Stimulated activated CD4-positive, alpha-beta T cell treated with anti-CD3 and anti-CD28 coated beads, Interleukin-2, amount 100 ng/mL, for 4 hours (primary cell): ENCODE measurements around the gene HMOX1.
"Not testable (repeated sequence)": the region's sequence is repeated elsewhere in the genome, so short reads cannot be mapped to it uniquely, and the experiment has no call there.

Experiments used
- DNase-seq: peaks from one replicate; pipeline ENCODE4 v3.0.0-alpha.2; 2020; ENCODE audit warnings: low read depth

The HMOX1 gene

DNA sequence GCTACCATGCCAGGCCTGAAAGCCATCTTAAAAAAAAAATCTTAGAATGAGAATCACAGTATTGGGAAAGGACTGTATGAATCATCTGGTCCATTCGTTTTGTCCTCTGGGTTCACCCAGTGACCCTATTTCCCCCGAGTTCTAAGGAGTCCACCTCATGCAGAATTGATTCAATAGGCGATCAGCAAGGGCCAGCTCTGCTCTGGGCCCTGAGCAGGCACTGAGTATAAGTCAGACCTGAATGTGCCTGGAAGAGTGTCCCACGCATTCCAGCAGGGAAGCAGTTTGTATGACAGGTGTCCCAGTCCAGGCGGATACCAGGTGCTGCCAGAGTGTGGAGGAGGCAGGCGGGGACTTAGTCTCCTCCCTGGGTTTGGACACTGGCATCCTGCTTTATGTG lies 883 bp upstream of the HMOX1 start:
- DNase-seq = no peak

DNA sequence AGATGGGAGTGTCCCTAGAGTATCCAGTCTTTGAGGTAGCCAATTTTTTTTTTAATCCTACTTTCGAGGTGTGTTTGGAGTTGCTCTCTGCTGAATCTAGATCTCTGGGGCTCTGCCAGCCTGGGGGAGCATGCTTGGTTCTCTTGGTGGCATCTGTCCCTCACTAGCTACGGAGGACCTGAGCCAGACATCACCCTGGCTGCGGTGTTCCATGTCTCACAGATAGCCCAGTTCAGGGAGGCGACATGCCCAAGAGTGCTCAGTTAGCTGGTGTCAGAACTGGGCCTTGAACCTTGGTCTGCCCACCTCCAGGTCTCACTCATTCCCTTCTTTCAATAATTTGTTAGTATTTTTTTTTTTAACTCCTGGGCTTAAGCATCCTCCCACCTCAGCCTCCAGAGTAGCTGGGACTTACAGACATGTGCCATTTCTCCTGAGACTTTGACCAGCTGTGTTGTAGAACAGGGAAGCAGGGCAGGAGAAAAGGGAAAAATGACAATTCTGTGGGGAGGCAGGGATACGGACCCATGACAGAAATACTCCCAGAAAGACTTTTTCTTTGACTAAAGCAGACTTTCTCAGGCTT lies 621 bp downstream of the HMOX1 start:
- DNase-seq = no peak

DNA sequence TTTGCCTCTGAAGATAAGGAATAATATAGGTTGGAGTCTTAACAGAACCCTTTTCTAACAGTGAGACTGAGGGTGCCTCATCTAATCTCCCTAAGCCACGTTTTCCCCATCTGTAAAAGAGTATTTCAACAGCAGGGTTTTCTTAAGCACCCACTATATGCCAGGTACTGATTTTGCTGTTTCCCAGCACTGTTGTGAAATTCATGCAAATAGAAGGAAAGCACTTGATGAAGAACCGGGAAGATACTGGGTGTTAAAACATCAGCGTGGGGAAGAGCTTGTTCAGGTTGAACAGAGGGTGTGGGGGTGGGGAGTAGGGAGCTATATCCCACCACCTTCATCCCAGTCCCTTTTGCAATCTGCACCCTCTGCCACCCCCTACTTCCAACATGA lies 2.8 kb downstream of the HMOX1 start:
- no peak for DNase-seq

DNA sequence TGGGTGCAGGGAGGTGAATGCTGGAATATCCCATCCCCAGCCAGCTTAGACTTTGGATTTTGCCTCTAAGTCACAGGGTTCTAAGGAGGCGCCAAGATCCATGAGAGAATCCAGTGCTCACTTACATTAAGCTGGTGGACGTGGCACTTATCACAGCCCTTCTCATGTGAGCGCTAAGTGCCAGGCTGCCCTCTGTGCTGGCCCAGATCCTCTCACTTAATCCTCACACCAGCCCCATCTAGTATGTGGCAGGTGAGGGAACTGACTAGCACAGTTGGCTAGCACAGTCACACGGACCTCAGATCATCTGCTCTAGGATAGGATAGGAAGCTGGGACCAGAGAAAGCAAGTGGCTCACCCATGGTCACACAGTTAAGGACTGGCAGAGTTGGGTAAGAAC lies 3.6 kb downstream of the HMOX1 start:
- no peak for DNase-seq

- DNase-seq = no peak
These were observed 4.2 kb downstream of the HMOX1 start for GRCh38 chr22:35384975-35385588.

- no peak for DNase-seq
These were observed 5.9 kb downstream of the HMOX1 start for GRCh38 chr22:35386670-35387288.

GRCh38 chr22:35390933-35391332 lies 10.0 kb downstream of the HMOX1 start:
- no peak for DNase-seq

DNA sequence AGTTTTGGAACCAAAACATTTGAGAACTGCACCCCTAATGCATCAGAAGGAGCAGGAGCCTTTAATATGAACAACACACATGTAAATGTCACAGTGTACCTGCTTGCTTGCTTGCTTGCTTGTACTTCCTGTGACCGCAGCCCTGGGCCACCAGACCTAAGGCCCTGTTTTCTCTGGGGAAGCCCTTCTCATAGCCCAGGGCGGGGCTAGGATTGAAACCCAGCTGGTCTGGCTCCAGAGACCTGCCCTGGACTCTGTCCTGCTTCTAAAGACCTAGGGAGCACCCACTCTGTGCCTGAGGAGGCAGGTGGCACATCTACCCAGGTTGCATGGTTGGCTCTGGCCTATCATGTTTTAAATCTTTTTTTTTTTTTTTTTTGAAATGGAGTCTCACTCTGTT lies 11.5 kb downstream of the HMOX1 start:
- no peak for DNase-seq

DNA sequence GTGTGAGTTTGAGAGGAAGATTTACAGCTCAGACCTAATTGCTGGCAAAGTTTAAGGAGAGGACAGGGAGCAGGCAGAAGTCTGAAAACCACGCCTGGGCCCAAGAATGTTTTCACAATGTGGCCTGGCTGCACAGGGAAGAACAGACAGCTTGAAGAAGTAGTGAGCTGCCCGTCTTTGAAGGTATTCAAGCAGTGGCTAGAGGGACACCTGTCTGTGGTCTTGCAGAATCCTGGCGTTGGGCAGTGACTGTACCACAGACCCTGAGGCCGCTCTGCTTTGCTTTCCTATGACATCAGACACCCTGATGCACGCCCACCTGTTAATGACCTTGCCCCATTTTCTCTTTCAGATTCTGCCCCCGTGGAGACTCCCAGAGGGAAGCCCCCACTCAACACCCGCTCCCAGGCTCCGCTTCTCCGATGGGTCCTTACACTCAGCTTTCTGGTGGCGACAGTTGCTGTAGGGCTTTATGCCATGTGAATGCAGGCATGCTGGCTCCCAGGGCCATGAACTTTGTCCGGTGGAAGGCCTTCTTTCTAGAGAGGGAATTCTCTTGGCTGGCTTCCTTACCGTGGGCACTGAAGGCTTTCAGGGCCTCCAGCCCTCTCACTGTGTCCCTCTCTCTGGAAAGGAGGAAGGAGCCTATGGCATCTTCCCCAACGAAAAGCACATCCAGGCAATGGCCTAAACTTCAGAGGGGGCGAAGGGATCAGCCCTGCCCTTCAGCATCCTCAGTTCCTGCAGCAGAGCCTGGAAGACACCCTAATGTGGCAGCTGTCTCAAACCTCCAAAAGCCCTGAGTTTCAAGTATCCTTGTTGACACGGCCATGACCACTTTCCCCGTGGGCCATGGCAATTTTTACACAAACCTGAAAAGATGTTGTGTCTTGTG lies 12.5 kb downstream of the HMOX1 start:
- no peak for DNase-seq

- DNase-seq = no peak
These were observed 13.1 kb downstream of the HMOX1 start for GRCh38 chr22:35394011-35394312.

- no peak for DNase-seq
These were observed 14.1 kb downstream of the HMOX1 start for GRCh38 chr22:35394810-35395563.

DNA sequence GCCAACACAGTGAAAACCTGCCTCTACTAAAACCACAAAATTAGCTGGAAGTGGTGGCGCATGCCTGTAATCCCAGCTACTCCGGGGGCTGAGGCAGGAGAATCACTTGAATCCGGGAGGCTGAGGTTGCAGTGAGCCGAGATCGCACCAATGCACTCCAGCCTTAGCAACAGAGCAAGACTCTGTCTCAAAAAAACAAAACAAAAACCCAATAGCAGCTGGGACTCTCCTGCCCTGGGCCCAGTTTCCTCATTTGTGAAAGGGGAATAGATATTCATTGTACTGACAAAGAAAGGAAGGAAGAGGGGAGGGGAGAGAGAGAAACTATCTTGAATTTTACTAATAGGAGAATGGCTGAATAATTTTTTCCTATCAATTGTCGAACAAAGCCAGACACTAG lies 15.7 kb downstream of the HMOX1 start:
- DNase-seq = not testable (repeated sequence)

DNA sequence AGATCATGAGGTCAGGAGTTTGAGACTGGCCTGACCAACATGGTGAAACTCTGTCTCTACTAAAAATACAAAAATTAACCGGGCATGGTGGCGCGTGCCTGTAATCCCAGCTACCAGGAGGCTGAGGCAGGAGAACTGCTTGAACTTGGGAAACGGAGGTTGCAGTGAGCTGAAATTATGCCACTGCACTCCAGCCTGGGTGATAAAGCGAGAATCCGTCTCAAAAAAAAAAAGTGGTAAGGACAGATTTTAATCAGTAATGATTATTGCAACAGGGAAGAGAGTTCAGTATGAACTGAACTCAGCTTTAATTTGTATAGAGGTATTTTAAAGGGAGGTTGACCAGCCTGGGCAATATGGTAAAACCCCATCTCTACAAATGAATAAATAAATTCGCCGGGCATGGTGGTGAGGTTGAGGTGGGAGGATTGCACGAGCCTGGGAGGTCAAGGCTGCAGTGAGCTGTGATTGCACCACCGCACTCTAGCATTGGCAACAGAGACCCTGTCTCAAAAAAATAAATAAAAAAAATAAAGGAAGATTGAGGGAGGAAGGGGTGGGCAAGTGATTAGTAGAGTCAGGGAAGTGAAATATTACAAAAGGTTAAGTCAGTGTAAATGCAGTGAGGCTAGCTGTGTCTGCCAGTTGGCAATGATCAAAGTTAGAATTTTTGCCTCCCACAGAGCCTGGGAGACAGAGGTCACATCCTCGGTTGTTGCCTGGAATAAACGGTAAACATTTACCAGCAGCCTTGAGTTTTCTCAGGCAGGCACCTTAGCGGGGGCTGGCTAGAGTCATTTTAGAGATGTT lies 16.4 kb downstream of the HMOX1 start:
- no peak for DNase-seq

GRCh38 chr22:35398591-35398973 lies 17.7 kb downstream of the HMOX1 start:
- DNase-seq = no peak

- no peak for DNase-seq
These were observed 18.3 kb downstream of the HMOX1 start for GRCh38 chr22:35399114-35399677.

GRCh38 chr22:35399678-35400500 lies 19.0 kb downstream of the HMOX1 start, which contains the start of gene MCM5:
MCM5 (plus strand) TSS chr22:35400140; CDS start chr22:35400439, 299 bp downstream.
- peak; percentile 93 for DNase-seq

DNA sequence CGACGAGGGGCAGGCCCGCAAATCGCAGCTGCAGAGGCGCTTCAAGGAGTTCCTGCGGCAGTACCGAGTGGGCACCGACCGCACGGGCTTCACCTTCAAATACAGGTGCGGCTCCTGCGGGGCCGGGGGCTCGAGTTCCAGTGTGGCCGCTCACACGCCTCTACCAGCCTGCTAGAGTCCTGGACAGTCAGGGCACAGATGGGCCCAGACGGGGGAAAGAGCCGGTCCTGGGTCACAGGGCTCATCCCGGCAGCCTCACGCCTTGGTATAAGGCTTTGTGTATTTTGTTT lies 19.6 kb downstream of the HMOX1 start:
- no peak for DNase-seq

DNA sequence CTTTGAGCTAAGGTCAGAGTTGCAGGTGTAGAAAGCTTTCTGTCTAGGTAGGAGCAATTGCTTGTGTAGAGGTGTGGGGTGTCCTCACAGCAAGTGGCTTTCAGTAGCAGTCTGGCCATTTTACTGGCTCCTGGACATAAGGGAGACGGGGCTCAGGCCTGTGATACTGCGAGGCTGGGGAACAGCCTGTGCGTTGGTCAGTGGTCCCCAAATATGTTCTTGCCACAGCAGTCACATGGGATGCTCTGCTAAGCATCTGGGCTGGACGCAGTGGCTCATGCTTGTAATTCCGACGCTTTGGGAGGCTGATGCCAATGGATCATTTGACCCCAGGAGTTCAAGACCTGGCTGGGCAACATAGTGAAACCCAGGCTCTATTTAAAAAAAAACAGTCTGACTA lies 21.0 kb downstream of the HMOX1 start:
- DNase-seq = no peak

DNA sequence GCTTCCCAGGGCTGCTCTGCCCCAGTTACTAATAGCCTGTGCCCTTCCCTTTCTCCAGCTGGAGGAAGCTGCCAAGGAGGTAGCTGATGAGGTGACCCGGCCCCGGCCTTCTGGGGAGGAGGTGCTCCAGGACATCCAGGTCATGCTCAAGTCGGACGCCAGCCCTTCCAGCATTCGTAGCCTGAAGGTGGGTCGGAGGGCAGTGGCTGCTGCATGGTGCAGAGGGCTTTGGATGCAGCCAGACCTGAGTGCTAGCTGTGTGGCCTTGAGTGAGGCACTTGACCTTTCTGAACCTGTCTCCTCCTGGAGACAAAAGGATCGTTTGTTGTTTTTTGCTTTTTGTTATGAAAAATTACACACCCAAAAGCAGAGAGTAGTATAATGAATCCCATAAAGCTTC lies 22.5 kb downstream of the HMOX1 start:
- DNase-seq = no peak

GRCh38 chr22:35404176-35404575 lies 23.3 kb downstream of the HMOX1 start:
- DNase-seq = no peak
